Testis (tissue), 3 donors: ENCODE data around the gene MAP1LC3A. TPM values are rescaled to one million over a fixed set of nuclear protein-coding genes. Genes with fewer than 3 reads are reported as not detected.

ENCODE experiments used
- DNase-seq: peaks from one replicate; pipeline ENCODE4 v3.0.0-alpha.2; 2019
- H3K27ac ChIP-seq, 2 donors: fragments of 200-600 bp; sonication (generic); one replicate each; pipeline ENCODE4 v1.5.1; 2019
- H3K27me3 ChIP-seq: fragments of 200-600 bp; sonication (generic); one replicate; pipeline ENCODE4 v1.5.1; 2019
- H3K36me3 ChIP-seq: fragments of 200-600 bp; sonication (generic); one replicate; pipeline ENCODE4 v1.5.1; 2017; ENCODE audit warnings: low read depth; ENCODE audit errors: missing control alignments
- H3K4me1 ChIP-seq: fragments of 200-600 bp; sonication (generic); one replicate; pipeline ENCODE4 v1.5.1; 2019
- H3K4me3 ChIP-seq, 2 donors: fragments of 200-600 bp; sonication (generic); one replicate each; pipeline ENCODE4 v1.5.1; 2017 to 2019
- H3K9me3 ChIP-seq: fragments of 200-600 bp; sonication (generic); one replicate; pipeline ENCODE4 v1.5.1; 2017
- CTCF ChIP-seq, 3 experiments: fragments of 450-650 bp in 2 of 3; fragments of 200-600 bp in 1 of 3; sonication (generic) in 1 of 3; IDR thresholded peaks; one replicate each; pipeline ENCODE4 v1.5.1; 2016 to 2019; ENCODE audit warnings: antibody characterized with exemption in 3 of 3, mild to moderate bottlenecking in 2 of 3, moderate library complexity in 1 of 3
- POLR2A ChIP-seq: fragments of 450-650 bp; IDR thresholded peaks from one replicate; pipeline ENCODE4 v1.6.1; 2017; ENCODE audit warnings: antibody characterized with exemption, mild to moderate bottlenecking, moderate library complexity
- WGBS, 2 donors: methylation state at CpG; one replicate each; pipeline ENCODE4 v1.1.5; 2018; 5-methylcytosine and 5-hydroxymethylcytosine counted together
- intact Hi-C: fragments of 100-400 bp; cut with DNase I; formaldehyde crosslinking; loops from one replicate; pipeline ENCODE4 v1.15.1; 2023; ENCODE audit warnings: low total_unique reads
- polyA plus RNA-seq: library from polyadenylated mRNA; stranded (reverse); fragments of 350-450 nt; fragmentation: Illumina TruSeq; extraction: RNeasy Lipid Tissue Mini Kit (QIAGEN cat#74804); gene quantifications from one replicate; pipeline ENCODE4 v1.2.3, GENCODE V29; 2014; ENCODE audit warnings: low read depth, low replicate concordance; ENCODE audit not compliant: insufficient read depth
- total RNA-seq, 2 donors: library from RNA; depleted of rRNA; stranded (reverse); fragments of >200 nt; gene quantifications; one replicate each; pipeline ENCODE4 v1.2.3, GENCODE V29; 2016

MAP1LC3A gene
- total and polyA plus RNA-seq, 3 donors from 2014 or later, result 62.9 to 104 (median 100.0) TPM

- Histone ChIP-seq H3K36me3 (no peaks in the 10 kb centered on the region), H3K27me3 (no peaks in the 10 kb centered on the region), H3K4me1 (peaks cover 4% of the 10 kb centered on the region), H3K9me3 (no peaks in the 10 kb centered on the region), H3K27ac (no peak overlapping the region), H3K4me3 (no peak overlapping the region)
- intact Hi-C loops, result no loop called here
- TF ChIP-seq POLR2A (no peak), CTCF (IDR thresholded peaks at IDR 0.05) (no peak)
- WGBS, 2 donors, result 29 to 36% methylated on average over 19 of the region's 19 CpGs
- DNase-seq, result no peak
These were observed 14.3 kb upstream of the MAP1LC3A start for GRCh38 chr20:34544109-34544796.

- DNase-seq, result no peak
- intact Hi-C loops, result no loop called here
- 92 to 94% methylated on average over 11 of the region's 11 CpGs for WGBS, 2 donors
- Histone ChIP-seq H3K9me3 (no peaks in the 10 kb centered on the region), H3K27me3 (no peaks in the 10 kb centered on the region), H3K27ac (no peak overlapping the region), H3K36me3 (no peaks in the 10 kb centered on the region), H3K4me1 (peaks cover 4% of the 10 kb centered on the region), H3K4me3 (no peak overlapping the region)
- TF ChIP-seq POLR2A, result no peak
- no peak for TF ChIP-seq CTCF (IDR thresholded peaks at IDR 0.05)
These were observed 11.8 kb upstream of the MAP1LC3A start for GRCh38 chr20:34546751-34547181.

GRCh38 chr20:34547844-34548613, 10.5 kb upstream of the MAP1LC3A start:
- WGBS, 2 donors, result 91% methylated on average over 17 to 22 of the region's 22 CpGs
- Histone ChIP-seq H3K9me3 (no peaks in the 10 kb centered on the region), H3K4me1 (peaks cover 4% of the 10 kb centered on the region), H3K27me3 (no peaks in the 10 kb centered on the region), H3K4me3 (no peak overlapping the region), H3K36me3 (no peaks in the 10 kb centered on the region), H3K27ac (no peak overlapping the region)
- intact Hi-C loops, result no loop called here
- DNase-seq, result no peak
- TF ChIP-seq POLR2A (no peak), CTCF (IDR thresholded peaks at IDR 0.05) (no peak)

GRCh38 chr20:34549291-34549928, 9.1 kb upstream of the MAP1LC3A start:
- no peak for TF ChIP-seq POLR2A
- no peak for TF ChIP-seq CTCF (IDR thresholded peaks at IDR 0.05)
- 74 to 84% methylated on average over 18 to 20 of the region's 20 CpGs for WGBS, 2 donors
- intact Hi-C loops, result no loop called here
- DNase-seq, result no peak
- peaks cover 5% of the 10 kb centered on the region for H3K4me1 ChIP-seq
- no peak overlapping the region for H3K4me3 ChIP-seq
- H3K27ac ChIP-seq, result no peak overlapping the region
- H3K9me3 ChIP-seq, result no peaks in the 10 kb centered on the region
- H3K27me3 ChIP-seq, result no peaks in the 10 kb centered on the region
- H3K36me3 ChIP-seq, result no peaks in the 10 kb centered on the region
